HAP-1 (cell line): ENCODE measurements around the gene CEACAM1.
A peak's percentile ranks its signal among the peaks of the same experiment; 100 is the strongest.
"Not testable (repeated sequence)": the region's sequence is repeated elsewhere in the genome, so short reads cannot be mapped to it uniquely, and the experiment has no call there.

Experiments used
- DNase-seq, 2 experiments: peaks; one replicate each; pipeline ENCODE4 v3.0.0-alpha.2; 2016 to 2020; ENCODE audit warnings: low spot score in 2 of 2
- H3K27me3 ChIP-seq: fragments of 250-450 bp; sonication (Bioruptor Pico); 2 replicates; pipeline ENCODE4 v1.5.1; 2020; ENCODE audit warnings: low read depth, mild to moderate bottlenecking, moderate library complexity
- H3K36me3 ChIP-seq: fragments of 250-450 bp; sonication (Bioruptor Pico); replicated peaks from 2 replicates; pipeline ENCODE4 v1.5.1; 2020; ENCODE audit warnings: mild to moderate bottlenecking
- H3K4me1 ChIP-seq: fragments of 250-450 bp; sonication (Bioruptor Pico); 2 replicates; pipeline ENCODE4 v1.5.1; 2020; ENCODE audit warnings: mild to moderate bottlenecking
- H3K4me3 ChIP-seq: fragments of 250-450 bp; sonication (Bioruptor Pico); 2 replicates; pipeline ENCODE4 v1.5.1; 2020; ENCODE audit warnings: mild to moderate bottlenecking, moderate library complexity
- H3K9me3 ChIP-seq: fragments of 250-450 bp; sonication (Bioruptor Pico); 2 replicates; pipeline ENCODE4 v1.5.1; 2020; ENCODE audit warnings: mild to moderate bottlenecking, moderate library complexity
- in situ Hi-C: fragments of 300-500 bp; cut with MboI; formaldehyde crosslinking; loops from 3 replicates; pipeline ENCODE4 v1.14.3; 2020; ENCODE audit warnings: low sequenced_read_pairs, inconsistent platforms, mixed read lengths

CEACAM1 gene

DNA sequence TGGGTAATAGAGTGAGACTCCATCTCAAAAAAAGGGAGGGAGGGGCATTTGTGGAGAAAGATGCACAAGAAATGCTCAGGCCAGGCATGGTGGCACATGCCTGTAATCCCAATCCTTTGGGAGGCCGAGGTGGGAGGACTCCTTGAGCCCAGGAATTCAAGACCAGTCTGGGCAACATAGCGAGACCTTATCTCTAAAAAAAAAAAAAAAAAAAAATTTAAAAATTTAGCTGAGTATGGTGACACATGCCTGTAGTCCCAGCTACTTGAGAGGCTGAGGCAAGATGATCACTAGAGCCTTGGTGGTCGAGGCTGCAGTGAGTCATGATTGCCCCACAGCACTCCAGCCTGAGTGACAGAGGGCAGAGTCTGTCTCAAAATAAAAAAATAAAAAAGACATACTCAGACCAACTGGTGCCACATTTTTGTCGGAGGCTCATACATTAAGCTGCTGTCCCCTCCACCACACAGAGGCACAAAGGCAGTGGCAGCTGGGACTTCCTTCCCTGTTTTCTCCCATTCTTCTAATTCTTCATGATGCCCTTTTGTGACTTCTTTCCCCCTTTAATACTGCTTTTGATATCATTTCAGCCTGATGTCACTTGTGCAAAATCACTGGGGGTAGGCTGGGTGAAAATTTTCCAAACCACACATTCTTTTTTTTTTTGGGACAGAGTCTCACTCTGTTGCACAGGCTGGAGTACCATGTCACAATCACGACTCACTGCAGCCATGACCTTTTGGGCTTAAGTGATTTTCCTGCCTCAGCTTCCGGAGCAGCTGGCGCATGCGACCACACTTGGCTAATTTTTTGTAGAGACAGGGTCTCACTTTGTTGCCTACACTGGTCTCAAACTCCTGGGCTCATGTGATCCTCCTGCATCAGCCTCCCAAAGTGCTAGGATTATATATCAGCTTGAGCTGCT is 58.7 kb downstream of the CEACAM1 start:
- Histone ChIP-seq H3K27me3 (no peaks in the 10 kb centered on the region), H3K36me3 (no peaks in the 10 kb centered on the region), H3K4me1 (peaks cover 43% of the 10 kb centered on the region), H3K4me3 (no peak overlapping the region), H3K9me3 (no peaks in the 10 kb centered on the region)
- DNase-seq, result no peak
- in situ Hi-C loops, result no loop called here

GRCh38 chr19:42468273-42468796 is 59.9 kb downstream of the CEACAM1 start:
- peak; percentile 69 to 74 for DNase-seq
- Histone ChIP-seq H3K4me3 (no peak overlapping the region), H3K27me3 (no peaks in the 10 kb centered on the region), H3K9me3 (no peaks in the 10 kb centered on the region), H3K4me1 (peaks cover 36% of the 10 kb centered on the region), H3K36me3 (no peaks in the 10 kb centered on the region)
- in situ Hi-C loops, result no loop called here

GRCh38 chr19:42467183-42467760 is 61.0 kb downstream of the CEACAM1 start:
- no peaks in the 10 kb centered on the region for H3K27me3 ChIP-seq
- peaks cover 25% of the 10 kb centered on the region for H3K4me1 ChIP-seq
- H3K9me3 ChIP-seq, result no peaks in the 10 kb centered on the region
- no peak overlapping the region for H3K4me3 ChIP-seq
- H3K36me3 ChIP-seq, result no peaks in the 10 kb centered on the region
- no peak for DNase-seq
- in situ Hi-C loops, result no loop called here

GRCh38 chr19:42466521-42467182 is 61.6 kb downstream of the CEACAM1 start:
- no peaks in the 10 kb centered on the region for H3K36me3 ChIP-seq
- in situ Hi-C loops, result no loop called here

DNA sequence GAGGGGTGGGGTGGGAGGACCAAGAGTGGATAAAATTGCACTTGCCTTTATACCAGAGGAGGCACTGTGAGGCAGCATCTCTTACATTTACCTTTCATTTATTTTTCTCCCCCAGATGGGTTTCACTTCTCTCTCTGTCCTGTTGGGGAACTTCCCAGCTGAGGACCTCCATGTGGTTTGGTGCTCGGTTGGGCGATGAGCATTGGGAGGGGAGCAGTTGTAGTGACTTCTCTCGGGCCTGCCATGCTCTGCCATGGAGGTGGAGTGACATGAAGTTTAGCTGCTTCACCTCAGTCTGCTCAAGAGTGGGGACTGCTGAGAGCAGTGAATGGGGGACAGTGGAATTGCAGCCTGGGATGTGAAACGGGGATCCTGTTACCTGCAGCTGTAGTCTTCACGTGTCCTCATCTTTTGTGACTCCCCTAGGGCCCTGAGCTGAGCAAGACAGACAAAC is 62.4 kb downstream of the CEACAM1 start:
- DNase-seq, result no peak
- Histone ChIP-seq H3K36me3 (no peaks in the 10 kb centered on the region), H3K4me1 (peaks cover 20% of the 10 kb centered on the region), H3K9me3 (no peaks in the 10 kb centered on the region), H3K27me3 (no peaks in the 10 kb centered on the region), H3K4me3 (no peak overlapping the region)
- in situ Hi-C loops, result no loop called here

More at GRCh38 chr19:42466521-42467182, 61.6 kb downstream of the CEACAM1 start:
- Histone ChIP-seq H3K9me3 (no peaks in the 10 kb centered on the region), H3K4me1 (peaks cover 20% of the 10 kb centered on the region), H3K27me3 (no peaks in the 10 kb centered on the region), H3K4me3 (no peak overlapping the region)
- no peak for DNase-seq

- no peak for DNase-seq
- in situ Hi-C loops, result no loop called here
- peaks cover 9% of the 10 kb centered on the region for H3K4me1 ChIP-seq
- no peaks in the 10 kb centered on the region; the same call in 1 of the 2 replicates for H3K9me3 ChIP-seq
- no peaks in the 10 kb centered on the region for H3K27me3 ChIP-seq
- H3K4me3 ChIP-seq, result no peak overlapping the region
- no peaks in the 10 kb centered on the region for H3K36me3 ChIP-seq
Observed at GRCh38 chr19:42461700-42462324, 66.5 kb downstream of the CEACAM1 start.

GRCh38 chr19:42461231-42461630 is 67.0 kb downstream of the CEACAM1 start:
- H3K9me3 ChIP-seq, H3K36me3 ChIP-seq, H3K4me1 ChIP-seq, DNase-seq, H3K27me3 ChIP-seq, H3K4me3 ChIP-seq, in situ Hi-C loops: not testable (repeated sequence)

DNA sequence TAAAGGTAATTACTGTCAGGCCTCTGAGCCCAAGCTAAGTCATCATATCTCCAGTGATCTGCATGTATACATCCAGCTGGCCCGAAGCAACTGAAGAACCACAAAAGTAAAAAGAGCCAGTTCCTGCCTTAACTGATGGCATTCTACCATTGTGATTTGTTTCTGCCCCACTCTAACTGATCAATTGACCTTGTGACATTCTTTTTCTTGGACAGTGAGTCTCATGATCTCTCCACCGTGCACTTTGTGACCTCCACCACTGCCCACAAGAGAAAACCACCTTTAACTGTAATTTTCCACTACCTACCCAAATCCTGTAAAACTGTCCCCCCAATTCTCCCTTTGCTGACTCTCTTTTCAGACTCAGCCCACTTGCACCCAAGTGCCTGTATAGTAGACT is 68.4 kb downstream of the CEACAM1 start:
- H3K9me3 ChIP-seq, result no peaks in the 10 kb centered on the region; the same call in 1 of the 2 replicates
- H3K36me3 ChIP-seq, result no peaks in the 10 kb centered on the region
- DNase-seq, result no peak
- H3K4me3 ChIP-seq, result no peak overlapping the region
- H3K27me3 ChIP-seq, result no peaks in the 10 kb centered on the region
- in situ Hi-C loops, result no loop called here
- peaks cover 7% of the 10 kb centered on the region for H3K4me1 ChIP-seq
